B cell (primary cell): ENCODE results near the gene MZT2A.
"Not testable (repeated sequence)": the region's sequence is repeated elsewhere in the genome, so short reads cannot be mapped to it uniquely, and the experiment has no call there.

ENCODE experiments used
- CTCF ChIP-seq: fragments of 200-600 bp; IDR thresholded peaks from one replicate; pipeline ENCODE4 v1.8.0; 2022; ENCODE audit warnings: antibody characterized with exemption, mild to moderate bottlenecking
- EZH2 ChIP-seq: IDR thresholded peaks from 2 replicates; pipeline ENCODE4 v1.6.1; 2012; ENCODE audit warnings: borderline replicate concordance, low read depth, mild to moderate bottlenecking, moderate library complexity, low read length; ENCODE audit not compliant: insufficient read depth, poor library complexity, severe bottlenecking

DNA sequence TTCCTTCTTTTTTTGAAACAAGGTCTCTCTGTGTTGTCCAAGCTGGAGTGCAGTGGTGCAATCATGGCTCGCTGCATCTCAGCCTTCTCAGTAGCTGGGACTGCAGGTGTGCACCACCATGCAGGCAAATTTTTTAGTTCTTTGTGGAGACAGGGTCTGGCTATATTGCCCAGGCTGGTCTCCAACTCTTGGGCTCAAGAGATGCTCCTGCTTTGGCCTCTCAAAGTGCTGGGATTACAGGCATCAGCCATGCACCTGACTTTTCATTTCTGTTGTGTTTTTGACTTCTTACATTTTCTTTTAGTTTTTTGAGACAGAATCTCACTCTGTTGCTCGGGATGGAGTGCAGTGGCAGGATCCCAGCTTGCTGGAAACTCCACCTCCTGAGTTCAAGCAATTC is 33.1 kb upstream of the MZT2A start:
- TF ChIP-seq CTCF, EZH2: not testable (repeated sequence)
